GM12801 (cell line): ENCODE data around the gene TRERF1.

Experiments used
- CTCF ChIP-seq: IDR thresholded peaks from one replicate; pipeline ENCODE4 v1.5.1; 2011; ENCODE audit warnings: control low read depth; ENCODE audit not compliant: insufficient read length; ENCODE audit errors: extremely low read depth

The TRERF1 gene

DNA sequence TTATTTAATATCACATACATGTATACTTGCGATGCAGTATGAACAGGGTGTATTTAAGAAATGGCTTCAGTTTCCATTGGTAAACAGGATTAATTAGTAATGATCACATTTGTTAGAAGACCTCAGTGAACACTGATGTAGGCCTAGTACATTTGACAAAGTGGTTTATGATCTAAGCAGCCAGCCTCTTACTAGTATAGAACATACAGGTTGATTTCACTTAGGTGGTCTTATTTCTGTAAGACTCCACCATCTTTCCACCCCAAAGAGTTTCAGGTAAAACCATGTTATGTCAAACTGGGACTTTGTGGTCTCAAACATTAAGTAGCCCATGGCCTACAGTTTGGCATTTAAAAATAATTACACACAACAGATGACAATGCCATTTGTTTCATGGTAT lies 213.9 kb downstream of the TRERF1 start:
- TF ChIP-seq CTCF, result no peak

- TF ChIP-seq CTCF, result no peak
These were observed 214.8 kb downstream of the TRERF1 start for GRCh38 chr6:42236682-42237473.

GRCh38 chr6:42236030-42236429 lies 215.7 kb downstream of the TRERF1 start:
- TF ChIP-seq CTCF, result no peak

- TF ChIP-seq CTCF, result no peak
These were observed 219.7 kb downstream of the TRERF1 start for GRCh38 chr6:42232035-42232434.

DNA sequence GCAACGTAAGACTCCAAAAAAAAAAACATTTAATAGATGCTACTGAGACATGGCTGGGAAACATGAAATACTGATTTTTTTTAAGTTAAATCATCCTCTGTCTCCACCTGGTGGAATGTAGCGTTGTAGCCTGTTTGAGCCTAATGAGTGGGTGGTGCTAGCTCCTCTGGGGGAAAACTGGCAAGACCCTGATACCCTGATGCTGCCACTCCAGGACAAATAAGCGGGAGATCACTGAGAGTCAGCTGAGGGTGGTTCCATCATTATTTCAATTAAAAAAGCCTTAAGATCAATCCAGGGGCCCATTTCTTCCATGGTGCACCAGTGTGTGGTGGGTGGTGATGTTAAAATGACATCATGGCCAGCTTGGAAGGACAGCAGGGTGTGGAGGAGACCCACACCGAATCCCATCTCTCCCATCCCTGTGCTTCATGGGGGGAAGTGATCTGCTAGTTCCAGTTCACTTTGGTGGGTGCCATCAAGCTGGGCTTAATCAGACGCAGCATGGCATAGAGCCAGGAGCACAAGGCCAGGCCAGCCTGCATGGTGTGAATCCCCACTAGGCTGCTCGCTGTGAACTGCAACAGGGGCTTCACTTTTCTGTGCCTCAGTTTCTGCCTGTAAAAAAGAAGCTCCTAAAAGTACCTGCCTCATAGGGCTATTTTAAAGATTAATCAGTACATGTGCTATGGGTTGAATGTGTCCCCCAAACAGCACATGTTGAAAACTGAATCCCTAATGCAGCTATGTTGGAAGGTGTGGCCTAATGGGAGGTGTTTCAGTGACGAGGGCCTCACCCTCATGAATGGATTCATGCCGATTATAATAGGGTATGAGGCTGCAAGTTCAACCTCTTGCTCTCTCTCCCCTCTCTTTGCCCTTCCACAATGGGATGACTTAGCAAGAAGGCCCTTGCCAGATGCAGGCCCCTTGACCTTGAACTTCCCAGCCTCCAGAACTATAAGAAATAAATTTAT lies 221.1 kb downstream of the TRERF1 start:
- TF ChIP-seq CTCF, result no peak

GRCh38 chr6:42229506-42230119 lies 222.1 kb downstream of the TRERF1 start:
- TF ChIP-seq CTCF, result no peak

GRCh38 chr6:42228305-42228704 lies 223.4 kb downstream of the TRERF1 start:
- TF ChIP-seq CTCF, result no peak
